Smooth muscle cell (in vitro differentiated cells): ENCODE measurements around the gene CSRNP3. TPM values are rescaled to one million over a fixed set of nuclear protein-coding genes. Genes with fewer than 3 reads are reported as not detected.
A peak's percentile ranks its signal among the peaks of the same experiment; 100 is the strongest.

Source experiments
- DNase-seq: peaks from one replicate; lab custom pipeline; 2025; ENCODE audit not compliant: unreplicated experiment; lab: John Stamatoyannopoulos, UW
- H2AFZ ChIP-seq: fragments of 200-600 bp; sonication (generic); 2 replicates; pipeline ENCODE4 v1.6.0; 2016; ENCODE audit warnings: antibody characterized with exemption, low read depth, mild to moderate bottlenecking
- H3F3A ChIP-seq: fragments of 200-600 bp; sonication (generic); 2 replicates; pipeline ENCODE4 v1.6.0; 2017; ENCODE audit warnings: antibody characterized with exemption, low read depth
- H3K27ac ChIP-seq: fragments of 200-600 bp; sonication (generic); 2 replicates; pipeline ENCODE4 v1.5.1; 2016; ENCODE audit warnings: low read depth, mild to moderate bottlenecking
- H3K27me3 ChIP-seq: fragments of 200-600 bp; sonication (generic); 2 replicates; pipeline ENCODE4 v1.6.1; 2016; ENCODE audit warnings: low read depth, mild to moderate bottlenecking
- H3K36me3 ChIP-seq: fragments of 200-600 bp; sonication (generic); 2 replicates; pipeline ENCODE4 v1.5.1; 2016; ENCODE audit warnings: low read depth
- H3K4me1 ChIP-seq: fragments of 200-600 bp; sonication (generic); 2 replicates; pipeline ENCODE4 v1.5.1; 2016; ENCODE audit warnings: low read depth
- H3K4me2 ChIP-seq: fragments of 200-600 bp; sonication (generic); 2 replicates; pipeline ENCODE4 v1.6.0; 2016; ENCODE audit warnings: mild to moderate bottlenecking
- H3K4me3 ChIP-seq: fragments of 200-600 bp; sonication (generic); 2 replicates; pipeline ENCODE4 v1.5.1; 2016; ENCODE audit warnings: mild to moderate bottlenecking
- H3K79me2 ChIP-seq: fragments of 200-600 bp; sonication (generic); 2 replicates; pipeline ENCODE4 v1.6.0; 2016; ENCODE audit warnings: low read depth, mild to moderate bottlenecking
- H3K9ac ChIP-seq: fragments of 200-600 bp; sonication (generic); 2 replicates; pipeline ENCODE4 v1.6.0; 2016; ENCODE audit warnings: low read depth
- H3K9me3 ChIP-seq: fragments of 200-600 bp; sonication (generic); replicated peaks from 2 replicates; pipeline ENCODE4 v1.5.1; 2016; ENCODE audit warnings: low read depth
- H4K20me1 ChIP-seq: fragments of 200-600 bp; sonication (generic); 2 replicates; pipeline ENCODE4 v1.6.0; 2016; ENCODE audit warnings: low read depth
- WGBS: methylation state at CpG from one replicate; pipeline ENCODE4 v1.1.7; 2016; ENCODE audit warnings: low lambda C conversion rate; 5-methylcytosine and 5-hydroxymethylcytosine counted together
- polyA plus RNA-seq: library from polyadenylated mRNA; unstranded; fragments of >200 nt; fragmentation: Nextera tagmentation; extraction: Ambion mirVana; gene quantifications from 2 replicates; pipeline ENCODE4 v1.2.1, GENCODE V29; 2016
- total RNA-seq: library from RNA; depleted of rRNA; stranded (reverse); fragments of >200 nt; gene quantifications from 2 replicates; pipeline ENCODE4 v1.2.3, GENCODE V29; 2014
- TF ChIP-seq, protein P1 (sequence below): fragments of 200-600 bp; sonication (generic); IDR thresholded peaks from 2 replicates; pipeline ENCODE4 v1.5.1; 2017; ENCODE audit warnings: borderline replicate concordance, mild to moderate bottlenecking, antibody characterized with exemption; ENCODE audit not compliant: insufficient read depth, poor library complexity, severe bottlenecking

The CSRNP3 gene
- total and polyA plus RNA-seq, 2 experiments from 2014 or later, result 2.8 to 7.1 TPM

DNA sequence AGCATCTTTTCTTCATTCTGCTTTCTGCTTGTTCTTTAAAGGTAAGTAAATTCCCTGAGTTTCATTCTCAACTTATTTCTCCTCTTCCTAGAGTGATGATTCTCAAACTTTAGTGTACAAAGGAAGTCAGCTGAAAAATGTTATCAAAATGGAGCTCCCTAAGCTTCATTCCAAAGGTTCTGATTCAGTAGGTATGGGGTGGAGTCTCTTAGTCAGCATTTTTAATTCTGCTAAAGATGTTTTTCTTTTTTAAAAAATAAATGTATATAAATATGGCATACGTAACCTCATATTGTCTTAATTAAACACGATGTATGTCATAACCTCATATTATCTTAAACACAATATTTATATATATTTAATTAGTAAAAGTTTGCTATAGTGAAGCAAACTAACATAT, 3.1 kb upstream of the CSRNP3 start:
- Histone ChIP-seq H3K36me3 (no peaks in the 10 kb centered on the region), H2AFZ (no peak overlapping the region), H3K79me2 (peaks cover 10% of the 10 kb centered on the region), H4K20me1 (no peaks in the 10 kb centered on the region), H3F3A (no peaks in the 10 kb centered on the region), H3K4me2 (no peak overlapping the region), H3K9me3 (no peaks in the 10 kb centered on the region), H3K4me1 (peaks cover 10% of the 10 kb centered on the region), H3K27me3 (no peaks in the 10 kb centered on the region), H3K9ac (no peak overlapping the region), H3K4me3 (no peak overlapping the region), H3K27ac (no peak overlapping the region)
- no peak for DNase-seq
- TF ChIP-seq, protein P1, sequence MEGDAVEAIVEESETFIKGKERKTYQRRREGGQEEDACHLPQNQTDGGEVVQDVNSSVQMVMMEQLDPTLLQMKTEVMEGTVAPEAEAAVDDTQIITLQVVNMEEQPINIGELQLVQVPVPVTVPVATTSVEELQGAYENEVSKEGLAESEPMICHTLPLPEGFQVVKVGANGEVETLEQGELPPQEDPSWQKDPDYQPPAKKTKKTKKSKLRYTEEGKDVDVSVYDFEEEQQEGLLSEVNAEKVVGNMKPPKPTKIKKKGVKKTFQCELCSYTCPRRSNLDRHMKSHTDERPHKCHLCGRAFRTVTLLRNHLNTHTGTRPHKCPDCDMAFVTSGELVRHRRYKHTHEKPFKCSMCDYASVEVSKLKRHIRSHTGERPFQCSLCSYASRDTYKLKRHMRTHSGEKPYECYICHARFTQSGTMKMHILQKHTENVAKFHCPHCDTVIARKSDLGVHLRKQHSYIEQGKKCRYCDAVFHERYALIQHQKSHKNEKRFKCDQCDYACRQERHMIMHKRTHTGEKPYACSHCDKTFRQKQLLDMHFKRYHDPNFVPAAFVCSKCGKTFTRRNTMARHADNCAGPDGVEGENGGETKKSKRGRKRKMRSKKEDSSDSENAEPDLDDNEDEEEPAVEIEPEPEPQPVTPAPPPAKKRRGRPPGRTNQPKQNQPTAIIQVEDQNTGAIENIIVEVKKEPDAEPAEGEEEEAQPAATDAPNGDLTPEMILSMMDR, result no peak
- 100% methylated on average over 2 of the region's 2 CpGs for WGBS

- no peak overlapping the region for H3K4me3 ChIP-seq
- no peak for DNase-seq
- no peaks in the 10 kb centered on the region for H4K20me1 ChIP-seq
- H3K27ac ChIP-seq, result no peak overlapping the region
- no peaks in the 10 kb centered on the region for H3K27me3 ChIP-seq
- 90% methylated on average over 3 of the region's 3 CpGs for WGBS
- H2AFZ ChIP-seq, result peak overlapping the region; percentile 93
- peaks cover 26% of the 10 kb centered on the region for H3K4me1 ChIP-seq
- H3K9ac ChIP-seq, result no peak overlapping the region
- H3F3A ChIP-seq, result no peaks in the 10 kb centered on the region
- TF ChIP-seq, protein P1, result no peak
- H3K36me3 ChIP-seq, result no peaks in the 10 kb centered on the region
- H3K9me3 ChIP-seq, result no peaks in the 10 kb centered on the region
- peaks cover 22% of the 10 kb centered on the region for H3K79me2 ChIP-seq
- H3K4me2 ChIP-seq, result no peak overlapping the region
Measured at GRCh38 chr2:165467921-165468320, 1.6 kb upstream of the CSRNP3 start.

- Histone ChIP-seq H3K36me3 (no peaks in the 10 kb centered on the region), H4K20me1 (no peaks in the 10 kb centered on the region), H3K4me2 (peak overlapping the region; percentile 88), H3K4me3 (peak overlapping the region; percentile 81), H2AFZ (peak overlapping the region; percentile 93), H3K9ac (peak overlapping the region; percentile 52), H3F3A (no peaks in the 10 kb centered on the region), H3K79me2 (peaks cover 44% of the 10 kb centered on the region), H3K4me1 (peaks cover 28% of the 10 kb centered on the region), H3K27me3 (no peaks in the 10 kb centered on the region), H3K9me3 (no peaks in the 10 kb centered on the region), H3K27ac (no peak overlapping the region)
- TF ChIP-seq, protein P1, result no peak
- DNase-seq, result no peak
Measured at GRCh38 chr2:165470361-165470760, 863 bp downstream of the CSRNP3 start.

DNA sequence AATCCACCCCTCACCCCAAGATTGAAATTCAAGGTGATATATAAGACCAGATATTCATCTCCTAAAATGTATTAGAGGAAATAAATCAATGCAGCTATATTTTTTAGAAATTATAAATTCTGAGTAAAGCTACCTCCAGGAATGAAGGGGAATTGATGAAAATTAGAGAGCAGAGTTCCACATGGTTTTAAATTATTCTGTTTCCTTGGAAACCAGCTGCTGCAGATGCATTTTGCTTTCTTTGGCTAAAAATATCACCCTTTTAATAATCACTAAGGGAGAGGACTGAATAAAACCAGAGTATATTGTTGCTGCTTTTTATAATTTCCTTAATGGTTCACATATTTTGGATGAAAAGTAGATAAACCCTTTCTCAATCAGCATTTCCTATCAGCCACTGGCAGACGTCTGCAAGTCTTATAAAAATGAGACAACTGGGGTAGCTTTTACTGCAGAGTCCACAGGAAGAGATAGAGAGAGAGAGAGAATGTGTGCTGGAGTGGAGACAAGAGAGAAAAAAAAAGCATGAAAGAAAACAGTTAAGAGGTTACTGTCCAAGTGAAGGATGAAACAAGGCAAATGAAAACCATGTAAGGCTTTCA, 2.0 kb downstream of the CSRNP3 start:
- Histone ChIP-seq H3K4me2 (peak overlapping the region; percentile 88), H3F3A (no peaks in the 10 kb centered on the region), H3K9me3 (no peaks in the 10 kb centered on the region), H3K27me3 (no peaks in the 10 kb centered on the region), H3K4me3 (peak overlapping the region; percentile 81), H3K27ac (peak overlapping the region; percentile 45), H2AFZ (peak overlapping the region; percentile 71), H3K9ac (no peak overlapping the region), H4K20me1 (no peaks in the 10 kb centered on the region), H3K36me3 (no peaks in the 10 kb centered on the region), H3K4me1 (peaks cover 28% of the 10 kb centered on the region), H3K79me2 (peaks cover 44% of the 10 kb centered on the region)
- no peak for DNase-seq
- 6% methylated on average over 1 of the region's 1 CpG for WGBS
- TF ChIP-seq, protein P1, result no peak
